A549 treated with Hydrocortisone at 1 μM for 4 hours (cell line): ENCODE results near the gene SHOX. TPM values are rescaled to one million over a fixed set of nuclear protein-coding genes. Genes with fewer than 3 reads are reported as not detected.

Experiments
- total RNA-seq: library from RNA; stranded (reverse); fragments of 200-300 nt; extraction: Qiagen RNA extraction; gene quantifications from 5 replicates; pipeline ENCODE4 v1.2.3, GENCODE V29; 2022

Gene SHOX
- not detected in 5 replicates for total RNA-seq

GRCh38 chrX:630612-631496, at the start of gene SHOX:
SHOX (plus strand) TSS chrX:630791; CDS start chrX:630898, 107 bp downstream.

Other genes with a start within 250 kb of the SHOX start
- 18.6 to 24.2 TPM (median 20.7 TPM) in 5 replicates for gene PPP2R3B, start 243.9 kb upstream of the SHOX start, total RNA-seq